HEK293 (cell line): Measurements from ENCODE around the gene ZNF830.

Experiments
- EGR2 ChIP-seq: fragments of 450-650 bp; formaldehyde crosslinking; IDR thresholded peaks from 2 replicates; pipeline ENCODE4 v1.5.1; 2016; ENCODE audit warnings: low read depth, missing biosample characterization, missing genetic modification characterization
- GFI1B ChIP-seq: fragments of 450-650 bp; formaldehyde crosslinking; IDR thresholded peaks from 2 replicates; pipeline ENCODE4 v1.5.1; 2016; ENCODE audit warnings: missing biosample characterization, missing genetic modification characterization
- GLI4 ChIP-seq: fragments of 450-650 bp; formaldehyde crosslinking; IDR thresholded peaks from 2 replicates; pipeline ENCODE4 v1.5.1; 2016; ENCODE audit warnings: missing biosample characterization, missing genetic modification characterization
- HOXA7 ChIP-seq: sonication (generic); formaldehyde crosslinking; IDR thresholded peaks from 2 replicates; pipeline ENCODE4 v1.8.1; 2022; ENCODE audit warnings: missing genetic modification reagents, borderline replicate concordance
- IKZF3 ChIP-seq: fragments of 450-650 bp; IDR thresholded peaks from 2 replicates; pipeline ENCODE4 v1.5.0; 2018; ENCODE audit warnings: missing biosample characterization, mild to moderate bottlenecking, missing genetic modification characterization, moderate library complexity
- KLF16 ChIP-seq: fragments of 450-650 bp; formaldehyde crosslinking; IDR thresholded peaks from 2 replicates; pipeline ENCODE4 v1.5.1; 2017; ENCODE audit warnings: missing biosample characterization, missing genetic modification characterization
- KLF17 ChIP-seq: fragments of 450-650 bp; formaldehyde crosslinking; IDR thresholded peaks from 2 replicates; pipeline ENCODE4 v1.5.1; 2016; ENCODE audit warnings: missing biosample characterization, missing genetic modification characterization
- KLF7 ChIP-seq: fragments of 450-650 bp; formaldehyde crosslinking; IDR thresholded peaks from 2 replicates; pipeline ENCODE4 v1.5.1; 2016; ENCODE audit warnings: missing biosample characterization, missing genetic modification characterization, borderline replicate concordance
- KLF8 ChIP-seq: fragments of 450-650 bp; formaldehyde crosslinking; IDR thresholded peaks from 2 replicates; pipeline ENCODE4 v1.5.1; 2016; ENCODE audit warnings: missing biosample characterization, missing genetic modification characterization
- PRDM1 ChIP-seq: fragments of 450-650 bp; formaldehyde crosslinking; IDR thresholded peaks from 2 replicates; pipeline ENCODE4; 2016; ENCODE audit warnings: missing biosample characterization, missing genetic modification characterization
- SCRT1 ChIP-seq: fragments of 450-650 bp; formaldehyde crosslinking; IDR thresholded peaks from 2 replicates; pipeline ENCODE4 v1.5.1; 2016; ENCODE audit warnings: missing biosample characterization, missing genetic modification characterization, borderline replicate concordance
- ZEB2 ChIP-seq: fragments of 450-650 bp; formaldehyde crosslinking; IDR thresholded peaks from 2 replicates; pipeline ENCODE4 v1.5.1; 2016; ENCODE audit warnings: missing biosample characterization, missing genetic modification characterization
- ZNF114 ChIP-seq: fragments of 450-650 bp; formaldehyde crosslinking; IDR thresholded peaks from 2 replicates; pipeline ENCODE4 v1.5.0; 2017; ENCODE audit warnings: missing biosample characterization, missing genetic modification characterization
- ZNF132 ChIP-seq: fragments of 450-650 bp; formaldehyde crosslinking; IDR thresholded peaks from 2 replicates; pipeline ENCODE4 v1.5.1; 2017; ENCODE audit warnings: missing biosample characterization, missing genetic modification characterization, borderline replicate concordance
- ZNF140 ChIP-seq: fragments of 450-650 bp; formaldehyde crosslinking; IDR thresholded peaks from 2 replicates; pipeline ENCODE4 v1.5.1; 2016; ENCODE audit warnings: missing biosample characterization, missing genetic modification characterization
- ZNF155 ChIP-seq: fragments of 450-650 bp; formaldehyde crosslinking; IDR thresholded peaks from 2 replicates; pipeline ENCODE4 v1.5.1; 2016; ENCODE audit warnings: missing biosample characterization, missing genetic modification characterization
- ZNF202 ChIP-seq: fragments of 450-650 bp; formaldehyde crosslinking; IDR thresholded peaks from 2 replicates; pipeline ENCODE4 v1.5.1; 2016; ENCODE audit warnings: missing biosample characterization, missing genetic modification characterization, borderline replicate concordance
- ZNF23 ChIP-seq: fragments of 450-650 bp; formaldehyde crosslinking; IDR thresholded peaks from 2 replicates; pipeline ENCODE4 v1.5.1; 2016; ENCODE audit warnings: missing biosample characterization, missing genetic modification characterization, borderline replicate concordance
- ZNF239 ChIP-seq: fragments of 450-650 bp; formaldehyde crosslinking; IDR thresholded peaks from 2 replicates; pipeline ENCODE4 v1.5.1; 2016; ENCODE audit warnings: missing biosample characterization, missing genetic modification characterization
- ZNF248 ChIP-seq: fragments of 450-650 bp; formaldehyde crosslinking; IDR thresholded peaks from 2 replicates; pipeline ENCODE4 v1.5.1; 2017; ENCODE audit warnings: missing biosample characterization, missing genetic modification characterization
- ZNF266 ChIP-seq: fragments of 450-650 bp; formaldehyde crosslinking; IDR thresholded peaks from 2 replicates; pipeline ENCODE4 v1.5.1; 2016; ENCODE audit warnings: missing biosample characterization, missing genetic modification characterization, low read depth
- ZNF324 ChIP-seq: fragments of 450-650 bp; formaldehyde crosslinking; IDR thresholded peaks from 2 replicates; pipeline ENCODE4 v1.5.1; 2016; ENCODE audit warnings: missing biosample characterization, missing genetic modification characterization
- ZNF335 ChIP-seq: fragments of 450-650 bp; formaldehyde crosslinking; conservative IDR thresholded peaks from 2 replicates; pipeline ENCODE4 v1.5.1; 2016; ENCODE audit warnings: missing biosample characterization, missing genetic modification characterization
- ZNF341 ChIP-seq: fragments of 450-650 bp; formaldehyde crosslinking; IDR thresholded peaks from 2 replicates; pipeline ENCODE4; 2016; ENCODE audit warnings: low read depth, missing biosample characterization, missing genetic modification characterization
- ZNF391 ChIP-seq: fragments of 450-650 bp; formaldehyde crosslinking; IDR thresholded peaks from 2 replicates; pipeline ENCODE4 v1.5.1; 2016; ENCODE audit warnings: low read depth, missing biosample characterization, missing genetic modification characterization, borderline replicate concordance
- ZNF426 ChIP-seq: fragments of 450-650 bp; formaldehyde crosslinking; IDR thresholded peaks from 2 replicates; pipeline ENCODE4 v1.5.1; 2017; ENCODE audit warnings: missing biosample characterization, missing genetic modification characterization, mild to moderate bottlenecking, inconsistent platforms, moderate library complexity
- ZNF513 ChIP-seq: fragments of 450-650 bp; IDR thresholded peaks from 2 replicates; pipeline ENCODE4 v1.5.1; 2018; ENCODE audit warnings: missing biosample characterization, missing genetic modification characterization
- ZNF544 ChIP-seq: fragments of 450-650 bp; formaldehyde crosslinking; IDR thresholded peaks from 2 replicates; pipeline ENCODE4 v1.5.0; 2017; ENCODE audit warnings: missing biosample characterization, missing genetic modification characterization
- ZNF658 ChIP-seq: fragments of 450-650 bp; formaldehyde crosslinking; IDR thresholded peaks from 2 replicates; pipeline ENCODE4; 2016; ENCODE audit warnings: missing biosample characterization, missing genetic modification characterization
- ZNF660 ChIP-seq: fragments of 450-650 bp; IDR thresholded peaks from 2 replicates; pipeline ENCODE4 v1.5.1; 2018; ENCODE audit warnings: missing biosample characterization, mild to moderate bottlenecking, missing genetic modification characterization
- ZNF664 ChIP-seq: fragments of 450-650 bp; formaldehyde crosslinking; IDR thresholded peaks from 2 replicates; pipeline ENCODE4 v1.5.1; 2016; ENCODE audit warnings: missing biosample characterization, missing genetic modification characterization
- ZSCAN4 ChIP-seq: fragments of 450-650 bp; formaldehyde crosslinking; IDR thresholded peaks from 2 replicates; pipeline ENCODE4 v1.5.1; 2017; ENCODE audit warnings: missing biosample characterization, missing genetic modification characterization
- TF ChIP-seq, protein P1 (sequence below): fragments of 450-650 bp; formaldehyde crosslinking; IDR thresholded peaks from 2 replicates; pipeline ENCODE4 v1.5.1; 2016; ENCODE audit warnings: missing biosample characterization, missing genetic modification characterization
- TF ChIP-seq, protein P2 (sequence below): fragments of 450-650 bp; formaldehyde crosslinking; IDR thresholded peaks from 2 replicates; pipeline ENCODE4 v1.5.1; 2016; ENCODE audit warnings: missing biosample characterization, missing genetic modification characterization

ZNF830 gene

DNA sequence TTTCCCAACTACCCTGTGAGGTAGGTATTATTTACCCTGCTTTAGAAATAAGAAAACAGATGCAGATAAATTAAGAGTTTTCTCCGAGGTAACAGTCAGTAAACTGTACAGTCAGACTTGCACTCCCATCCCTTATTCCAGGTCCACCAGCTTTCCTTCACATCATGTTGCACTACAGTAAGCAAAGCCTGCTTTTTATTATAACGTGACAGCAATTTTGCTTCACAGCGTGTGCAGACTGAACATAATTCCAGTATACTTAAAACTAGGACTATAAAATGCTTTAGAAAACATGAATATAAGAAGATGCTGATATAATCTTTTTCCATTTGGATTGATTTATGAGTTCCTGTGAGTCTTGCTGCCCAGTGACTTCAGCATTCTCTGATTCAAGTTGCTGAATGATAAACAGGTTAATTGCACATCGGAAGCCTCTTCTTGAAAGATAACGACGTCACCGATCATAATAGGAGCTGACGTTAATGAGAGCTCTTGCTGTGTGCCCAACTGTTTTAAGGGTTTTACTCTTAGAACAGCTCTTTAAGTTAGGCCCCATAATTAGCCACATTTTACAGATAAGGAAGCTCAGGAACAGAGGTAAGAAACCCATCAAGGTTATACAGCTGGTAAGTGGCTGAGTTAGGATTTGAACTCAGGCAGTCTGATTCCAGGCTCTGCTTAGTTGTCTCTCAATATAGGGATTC is 20.4 kb downstream of the ZNF830 start (continued):
- TF ChIP-seq ZNF324 (peak; percentile 87; the same call in 1 of the 2 replicates), ZNF248 (tag by site-specific recombination) (no peak), GFI1B (tag by site-specific recombination) (peak; percentile 99), KLF16 (peak; percentile 75), ZNF660 (tag by site-specific recombination) (peak; percentile 78; the same call in 1 of the 2 replicates), ZNF391 (tag by site-specific recombination) (peak; percentile 98; the same call in 1 of the 2 replicates), ZNF23 (tag by site-specific recombination) (no peak), IKZF3 (peak; percentile 98), ZNF155 (tag by site-specific recombination) (no peak), GLI4 (tag by site-specific recombination) (no peak), KLF7 (tag by site-specific recombination) (peak; percentile 92; the same call in 1 of the 2 replicates), ZSCAN4 (tag by site-specific recombination) (peak; percentile 84), ZNF341 (tag by site-specific recombination) (peak; percentile 58; the same call in 1 of the 2 replicates), KLF8 (tag by site-specific recombination) (peak; percentile 92), ZNF426 (tag by site-specific recombination) (peak; percentile 26), ZNF132 (tag by site-specific recombination) (no peak), ZNF513 (no peak; the same call in 1 of the 2 replicates), ZNF140 (tag by site-specific recombination) (no peak), ZNF544 (tag by site-specific recombination) (no peak), HOXA7 (no peak), ZNF239 (tag by site-specific recombination) (no peak), ZNF335 (tag by site-specific recombination) (peak; percentile 73), EGR2 (tag by site-specific recombination) (no peak), ZEB2 (peak; percentile 98), KLF17 (peak; percentile 87; the same call in 1 of the 2 replicates), ZNF114 (tag by site-specific recombination) (no peak), ZNF658 (no peak), ZNF664 (tag by site-specific recombination) (peak; percentile 89), SCRT1 (tag by site-specific recombination) (peak; percentile 95), ZNF202 (tag by site-specific recombination) (no peak), PRDM1 (tag by site-specific recombination) (no peak), ZNF266 (tag by site-specific recombination) (no peak)
- TF ChIP-seq, protein P1, sequence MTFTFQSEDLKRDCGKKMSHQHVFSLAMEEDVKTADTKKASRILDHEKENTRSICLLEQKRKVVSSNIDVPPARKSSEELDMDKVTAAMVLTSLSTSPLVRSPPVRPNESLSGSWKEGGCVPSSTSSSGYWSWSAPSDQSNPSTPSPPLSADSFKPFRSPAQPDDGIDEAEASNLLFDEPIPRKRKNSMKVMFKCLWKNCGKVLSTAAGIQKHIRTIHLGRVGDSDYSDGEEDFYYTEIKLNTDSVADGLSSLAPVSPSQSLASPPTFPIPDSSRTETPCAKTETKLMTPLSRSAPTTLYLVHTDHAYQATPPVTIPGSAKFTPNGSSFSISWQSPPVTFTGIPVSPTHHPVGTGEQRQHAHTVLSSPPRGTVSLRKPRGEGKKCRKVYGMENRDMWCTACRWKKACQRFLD, result no peak
- TF ChIP-seq, protein P2, sequence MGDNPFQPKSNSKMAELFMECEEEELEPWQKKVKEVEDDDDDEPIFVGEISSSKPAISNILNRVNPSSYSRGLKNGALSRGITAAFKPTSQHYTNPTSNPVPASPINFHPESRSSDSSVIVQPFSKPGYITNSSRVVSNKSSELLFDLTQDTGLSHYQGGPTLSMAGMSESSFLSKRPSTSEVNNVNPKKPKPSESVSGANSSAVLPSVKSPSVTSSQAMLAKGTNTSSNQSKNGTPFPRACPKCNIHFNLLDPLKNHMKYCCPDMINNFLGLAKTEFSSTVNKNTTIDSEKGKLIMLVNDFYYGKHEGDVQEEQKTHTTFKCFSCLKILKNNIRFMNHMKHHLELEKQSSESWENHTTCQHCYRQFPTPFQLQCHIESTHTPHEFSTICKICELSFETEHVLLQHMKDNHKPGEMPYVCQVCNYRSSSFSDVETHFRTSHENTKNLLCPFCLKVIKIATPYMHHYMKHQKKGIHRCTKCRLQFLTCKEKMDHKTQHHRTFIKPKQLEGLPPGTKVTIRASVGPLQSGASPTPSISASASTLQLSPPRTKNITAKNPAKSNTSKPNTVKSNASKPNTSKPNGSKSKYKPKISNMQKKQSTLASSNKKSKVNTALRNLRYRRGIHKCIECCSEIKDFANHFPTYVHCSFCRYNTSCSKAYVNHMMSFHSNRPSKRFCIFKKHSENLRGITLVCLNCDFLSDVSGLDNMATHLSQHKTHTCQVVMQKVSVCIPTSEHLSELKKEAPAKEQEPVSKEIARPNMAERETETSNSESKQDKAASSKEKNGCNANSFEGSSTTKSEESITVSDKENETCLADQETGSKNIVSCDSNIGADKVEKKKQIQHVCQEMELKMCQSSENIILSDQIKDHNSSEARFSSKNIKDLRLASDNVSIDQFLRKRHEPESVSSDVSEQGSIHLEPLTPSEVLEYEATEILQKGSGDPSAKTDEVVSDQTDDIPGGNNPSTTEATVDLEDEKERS (tag by site-specific recombination), result no peak
